Uterus (tissue), 4 donors: ENCODE results near the gene OR52K1. TPM values are rescaled to one million over a fixed set of nuclear protein-coding genes. Genes with fewer than 3 reads are reported as not detected.

ENCODE experiments used
- DNase-seq, 2 donors: peaks; one replicate each; pipeline ENCODE4 v3.0.0-alpha.2; 2019 to 2020
- H3K27ac ChIP-seq, 2 donors: fragments of 200-600 bp; sonication (generic); 1 replicate in 1 of 2; 2 replicates in 1 of 2; pipeline ENCODE4 v1.5.1; 2016 to 2018
- H3K27me3 ChIP-seq, 2 donors: fragments of 200-600 bp; sonication (generic); one replicate each; pipeline ENCODE4 v1.5.1; 2018 to 2019; ENCODE audit warnings: control low read depth in 1 of 2
- H3K36me3 ChIP-seq, 2 donors: fragments of 200-600 bp; sonication (generic); one replicate each; pipeline ENCODE4 v1.5.1; 2019; ENCODE audit warnings: control low read depth in 1 of 2
- H3K4me1 ChIP-seq, 2 donors: fragments of 200-600 bp; sonication (generic); one replicate each; pipeline ENCODE4 v1.5.1; 2018 to 2019; ENCODE audit warnings: control low read depth in 1 of 2
- H3K4me3 ChIP-seq, 2 donors: fragments of 200-600 bp; sonication (generic); 1 replicate in 1 of 2; 2 replicates in 1 of 2; pipeline ENCODE4 v1.5.1; 2018 to 2019; ENCODE audit warnings: mild to moderate bottlenecking in 1 of 2
- H3K9me3 ChIP-seq, 2 donors: fragments of 200-600 bp; sonication (generic); one replicate each; pipeline ENCODE4 v1.5.1; 2019; ENCODE audit warnings: control low read depth in 1 of 2
- CTCF ChIP-seq, 4 experiments: fragments of 200-600 bp in 2 of 4; fragments of 450-650 bp in 2 of 4; sonication (generic) in 2 of 4; IDR thresholded peaks; one replicate each; pipeline ENCODE4 v1.5.1; 2016 to 2019; ENCODE audit warnings: antibody characterized with exemption in 4 of 4, mild to moderate bottlenecking in 2 of 4, moderate library complexity in 1 of 4
- POLR2A ChIP-seq, 2 donors: fragments of 450-650 bp; IDR thresholded peaks; one replicate each; pipeline ENCODE4 v1.6.1; 2016; ENCODE audit warnings: antibody characterized with exemption in 2 of 2, mild to moderate bottlenecking in 1 of 2, moderate library complexity in 1 of 2
- intact Hi-C: fragments of 100-400 bp; cut with DNase I; formaldehyde crosslinking; loops from one replicate; pipeline ENCODE4 v1.15.1; 2023; ENCODE audit warnings: low total_unique reads
- total RNA-seq, 4 donors: library from RNA; depleted of rRNA in 3 of 4; stranded (reverse); fragments of >200 nt in 3 of 4; gene quantifications; one replicate each; pipeline versions ENCODE4 v1.1.0 to v1.2.4, GENCODE V29; 2014 to 2023
- donor health status: DM: yes; HTN: yes; CAD: no.

The OR52K1 gene
- total RNA-seq, 4 donors from 2014 or later, result not detected

- no peak for TF ChIP-seq CTCF (IDR thresholded peaks at IDR 0.05)
- no peak for TF ChIP-seq POLR2A (IDR thresholded peaks at IDR 0.05)
- H3K9me3 ChIP-seq, result no peaks in the 10 kb centered on the region
- DNase-seq, result no peak
- H3K27ac ChIP-seq, result no peak overlapping the region
- H3K4me1 ChIP-seq, result no peaks in the 10 kb centered on the region
- H3K36me3 ChIP-seq, result no peaks in the 10 kb centered on the region
- intact Hi-C loops, result no loop called here
- no peak overlapping the region for H3K4me3 ChIP-seq
- H3K27me3 ChIP-seq, result no peaks in the 10 kb centered on the region
Measured at GRCh38 chr11:4467811-4468606, 14.4 kb upstream of the OR52K1 start.

DNA sequence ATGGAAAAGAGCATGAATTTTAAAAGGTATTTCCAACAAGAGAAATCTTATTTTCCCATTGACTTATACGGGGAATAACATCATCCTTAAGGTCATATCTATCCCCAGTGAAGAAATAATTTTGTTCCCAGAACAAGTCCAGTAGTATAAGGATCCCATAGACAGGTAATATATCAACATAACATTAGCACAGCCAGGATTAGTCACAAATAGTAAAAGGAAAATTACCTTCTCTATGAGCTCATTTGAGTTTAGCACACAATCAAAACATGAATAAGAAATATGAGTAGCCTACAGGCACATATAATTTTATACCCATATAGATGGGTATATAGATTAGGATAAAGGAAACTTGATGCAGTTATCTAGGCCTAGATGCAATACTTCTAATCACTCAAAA, 2.8 kb upstream of the OR52K1 start:
- no peak for TF ChIP-seq CTCF (IDR thresholded peaks at IDR 0.05)
- no peak for TF ChIP-seq POLR2A (IDR thresholded peaks at IDR 0.05)
- no peak overlapping the region for H3K27ac ChIP-seq
- no peaks in the 10 kb centered on the region for H3K27me3 ChIP-seq
- no peak for DNase-seq
- H3K9me3 ChIP-seq, result no peaks in the 10 kb centered on the region
- no peak overlapping the region for H3K4me3 ChIP-seq
- no peaks in the 10 kb centered on the region for H3K4me1 ChIP-seq
- no peaks in the 10 kb centered on the region for H3K36me3 ChIP-seq
- intact Hi-C loops, result no loop called here

GRCh38 chr11:4480577-4481239, 1.7 kb upstream of the OR52K1 start:
- no peaks in the 10 kb centered on the region for H3K36me3 ChIP-seq
- no peak overlapping the region for H3K4me3 ChIP-seq
- intact Hi-C loops, result no loop called here

DNA sequence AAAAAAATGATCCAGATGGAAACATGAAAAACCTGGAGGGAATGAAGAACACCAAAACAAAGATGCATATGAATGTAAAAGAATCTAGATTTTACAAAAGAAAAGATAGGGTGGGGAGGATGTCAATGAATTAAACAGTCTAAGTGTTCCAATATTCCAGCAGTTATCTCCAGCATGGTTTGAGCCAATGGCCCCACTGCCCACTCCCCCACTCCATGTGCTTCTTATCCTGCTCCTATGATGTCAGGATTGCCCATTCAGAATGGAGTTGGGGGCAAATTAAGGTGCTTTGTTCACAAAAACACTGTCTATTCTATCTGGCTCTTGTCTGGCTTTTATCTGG, 1.2 kb upstream of the OR52K1 start:
- Histone ChIP-seq H3K27me3 (no peaks in the 10 kb centered on the region), H3K4me3 (no peak overlapping the region)

More at GRCh38 chr11:4480577-4481239, 1.7 kb upstream of the OR52K1 start:
- Histone ChIP-seq H3K27me3 (no peaks in the 10 kb centered on the region), H3K9me3 (no peaks in the 10 kb centered on the region), H3K4me1 (no peaks in the 10 kb centered on the region), H3K27ac (no peak overlapping the region)
- no peak for TF ChIP-seq POLR2A (IDR thresholded peaks at IDR 0.05)
- no peak for TF ChIP-seq CTCF (IDR thresholded peaks at IDR 0.05)
- no peak for DNase-seq

More for the DNA sequence above, 1.2 kb upstream of the OR52K1 start:
- TF ChIP-seq CTCF (IDR thresholded peaks at IDR 0.05) (no peak), POLR2A (IDR thresholded peaks at IDR 0.05) (no peak)
- no peaks in the 10 kb centered on the region for H3K9me3 ChIP-seq
- no peak overlapping the region for H3K27ac ChIP-seq
- DNase-seq, result no peak
- H3K36me3 ChIP-seq, result no peaks in the 10 kb centered on the region
- intact Hi-C loops, result no loop called here
- no peaks in the 10 kb centered on the region for H3K4me1 ChIP-seq
